ENCODE measurements around the gene CXCL17. TPM values are rescaled to one million over a fixed set of nuclear protein-coding genes. Genes with fewer than 3 reads are reported as not detected.

CXCL17 gene, protein sequence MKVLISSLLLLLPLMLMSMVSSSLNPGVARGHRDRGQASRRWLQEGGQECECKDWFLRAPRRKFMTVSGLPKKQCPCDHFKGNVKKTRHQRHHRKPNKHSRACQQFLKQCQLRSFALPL
- 0.07 to 0.12 TPM in 2 of 5 replicates, not detected in the others for total RNA-seq (2022; extraction: Qiagen RNA extraction; ENCODE audit: low read depth)

DNA sequence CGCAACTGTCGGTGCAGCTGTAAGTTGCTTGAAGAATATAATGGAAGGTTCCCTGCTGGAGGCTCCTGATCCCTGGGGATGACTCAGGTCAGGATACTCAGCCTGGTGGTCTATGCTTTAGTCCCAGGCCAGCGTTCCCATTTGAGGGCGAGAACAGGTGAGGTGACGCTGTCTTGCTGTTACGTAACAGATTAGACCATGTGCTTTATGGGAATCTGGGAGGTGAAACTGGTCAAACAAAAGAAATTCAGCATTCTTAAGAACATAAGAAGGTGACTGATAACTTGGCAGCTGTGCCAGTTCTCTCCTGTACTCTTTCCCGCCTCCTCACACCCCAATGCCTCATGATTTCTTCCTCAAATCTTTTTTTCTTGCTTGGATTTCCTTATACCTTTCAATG, at the start of gene CXCL17:
CXCL17 (minus strand) TSS at position 114 of the 400 bp plus-strand sequence. CDS start 114 bp downstream, outside the sequence.

GRCh38 chr19:42427313-42427712, 15.4 kb downstream of the CXCL17 start, which contains the start of gene LIPE:
TSS of gene LIPE (minus strand) at chr19:42427388. CDS start at chr19:42427149, 239 bp downstream.

DNA sequence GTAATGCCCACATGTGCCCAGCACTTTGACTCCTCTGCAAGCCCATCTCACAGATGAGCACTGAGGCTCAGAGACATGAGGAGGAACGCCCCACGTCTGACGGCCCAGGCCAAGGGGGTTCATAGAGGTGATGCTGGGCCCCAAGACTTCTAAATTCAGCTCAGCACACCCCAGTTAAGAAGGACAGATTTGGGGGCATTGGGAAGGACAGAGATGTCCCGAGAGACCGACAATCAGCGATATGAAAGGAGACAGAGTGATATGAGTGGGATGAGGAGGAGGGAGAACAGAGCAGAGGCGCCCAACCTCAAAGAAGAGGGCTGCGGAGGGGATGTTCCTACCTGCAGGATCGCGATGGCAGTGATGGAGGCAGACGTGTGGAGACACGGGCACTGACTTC, 52.8 kb downstream of the CXCL17 start, which contains the start of gene CNFN:
CNFN (minus strand) TSS at position 399 of the 400 bp plus-strand sequence. CDS start 1,260 bp downstream, outside the sequence.

Other genes starting within 250 kb of the CXCL17 start
- gene DEDD2, start 225.3 kb downstream of the CXCL17 start, total RNA-seq (2022; extraction: Qiagen RNA extraction; ENCODE audit: low read depth), result 66.5 to 111 TPM (median 94.6 TPM) in 5 replicates
- 18.5 to 20.5 TPM (median 19.3 TPM) in 5 replicates for gene ZNF526, start 222.6 kb downstream of the CXCL17 start, total RNA-seq (2022; extraction: Qiagen RNA extraction; ENCODE audit: low read depth)
- gene GSK3A, start 200.3 kb downstream of the CXCL17 start, total RNA-seq (2022; extraction: Qiagen RNA extraction; ENCODE audit: low read depth), result 109 to 175 TPM (median 164 TPM) in 5 replicates
- gene ERF, start 187.8 kb downstream of the CXCL17 start, total RNA-seq (2022; extraction: Qiagen RNA extraction; ENCODE audit: low read depth), result 102 to 124 TPM (median 118 TPM) in 5 replicates
- gene CIC, start 173.7 kb downstream of the CXCL17 start, total RNA-seq (2022; extraction: Qiagen RNA extraction; ENCODE audit: low read depth), result 52.2 to 70.3 TPM (median 58.4 TPM) in 5 replicates
- 3.6 to 4.9 TPM (median 4.5 TPM) in 5 replicates for gene PRR19, start 140.8 kb downstream of the CXCL17 start, total RNA-seq (2022; extraction: Qiagen RNA extraction; ENCODE audit: low read depth)
- 131 to 157 TPM (median 139 TPM) in 5 replicates for gene PAFAH1B3, start 140.3 kb downstream of the CXCL17 start, total RNA-seq (2022; extraction: Qiagen RNA extraction; ENCODE audit: low read depth)
- gene TMEM145, start 129.6 kb downstream of the CXCL17 start, total RNA-seq (2022; extraction: Qiagen RNA extraction; ENCODE audit: low read depth), result 3.0 to 3.9 TPM (median 3.5 TPM) in 5 replicates
- 21.6 to 29.0 TPM (median 24.4 TPM) in 5 replicates for gene MEGF8, start 117.3 kb downstream of the CXCL17 start, total RNA-seq (2022; extraction: Qiagen RNA extraction; ENCODE audit: low read depth)
- 39.7 to 50.8 TPM (median 46.1 TPM) in 5 replicates for gene CNFN, start 52.6 kb downstream of the CXCL17 start, total RNA-seq (2022; extraction: Qiagen RNA extraction; ENCODE audit: low read depth)
- gene LIPE, start 15.6 kb downstream of the CXCL17 start, total RNA-seq (2022; extraction: Qiagen RNA extraction; ENCODE audit: low read depth), result 1.6 to 3.1 TPM (median 2.3 TPM) in 5 replicates
- 1.6 to 2.0 TPM (median 1.8 TPM) in 5 replicates for gene CEACAM1, start 85.5 kb upstream of the CXCL17 start, total RNA-seq (2022; extraction: Qiagen RNA extraction; ENCODE audit: low read depth)
- not detected in 5 replicates for gene CEACAM8, start 152.0 kb upstream of the CXCL17 start, total RNA-seq (2022; extraction: Qiagen RNA extraction; ENCODE audit: low read depth)

Measured in A549 treated with CpdA at 1 μM for 4 hours (cell line).